Heart right ventricle (tissue), 16 donors: Measurements from ENCODE around the gene KRTAP10-1. TPM values are rescaled to one million over a fixed set of nuclear protein-coding genes. Genes with fewer than 3 reads are reported as not detected.

Source experiments
- ATAC-seq, 8 donors: fragments of 200-7000 bp; cut with Tn5 transposase; one replicate each; pipeline ENCODE4 v1.9.1; 2020; ENCODE audit warnings: mild to moderate bottlenecking in 8 of 8, moderate library complexity in 8 of 8, moderate number of reproducible peaks in 1 of 8
- DNase-seq, 2 donors: peaks; one replicate each; pipeline ENCODE4 v3.0.0-alpha.2; 2020
- H3K27ac ChIP-seq, 10 donors: fragments of 200-600 bp; sonication (generic) in 2 of 10; one replicate each; pipeline versions ENCODE4 v1.5.0 to v1.8.0; 2020 to 2022; ENCODE audit warnings: mild to moderate bottlenecking in 3 of 10
- H3K27me3 ChIP-seq, 7 donors: fragments of 200-600 bp; one replicate each; pipeline ENCODE4 v1.8.0; 2021 to 2022; ENCODE audit warnings: mild to moderate bottlenecking in 2 of 7
- H3K36me3 ChIP-seq, 9 donors: fragments of 200-600 bp; sonication (generic) in 1 of 9; one replicate each; pipeline versions ENCODE4 v1.5.0 to v1.8.0; 2020 to 2022; ENCODE audit warnings: mild to moderate bottlenecking in 2 of 9
- H3K4me1 ChIP-seq, 9 donors: fragments of 200-600 bp; sonication (generic) in 1 of 9; one replicate each; pipeline versions ENCODE4 v1.5.0 to v1.8.0; 2020 to 2022; ENCODE audit warnings: mild to moderate bottlenecking in 4 of 9
- H3K4me3 ChIP-seq, 10 donors: fragments of 200-600 bp; sonication (generic) in 2 of 10; one replicate each; pipeline versions ENCODE4 v1.5.0 to v1.8.0; 2020 to 2022; ENCODE audit warnings: mild to moderate bottlenecking in 7 of 10, moderate library complexity in 2 of 10
- H3K9me3 ChIP-seq, 11 donors: fragments of 200-600 bp in 10 of 11; sonication (generic) in 2 of 11; one replicate each; pipeline versions ENCODE4 v1.5.0 to v1.8.0; 2013 to 2022; ENCODE audit warnings: mild to moderate bottlenecking in 2 of 11, control low read depth in 1 of 11, moderate library complexity in 1 of 11
- CTCF ChIP-seq, 9 donors: fragments of 200-600 bp; sonication (generic) in 2 of 9; IDR thresholded peaks; one replicate each; pipeline versions ENCODE4 v1.5.0 to v1.8.0; 2021 to 2022; ENCODE audit warnings: antibody characterized with exemption in 9 of 9, mild to moderate bottlenecking in 5 of 9, moderate library complexity in 1 of 9
- WGBS, 2 donors: extraction: QIAGEN DNeasy Blood & Tissue Kit; methylation state at CpG; one replicate each; pipeline ENCODE4 v1.1.7; 2013; ENCODE audit warnings: inconsistent platforms in 1 of 2; 5-methylcytosine and 5-hydroxymethylcytosine counted together
- intact Hi-C, 10 donors: fragments of 100-400 bp; cut with DNase I; formaldehyde crosslinking; loops; one replicate each; pipeline versions ENCODE4 v1.11.1 to v1.14.2; 2022
- polyA plus RNA-seq, 2 donors: library from polyadenylated mRNA; stranded (reverse); fragments of 200-250 nt; gene quantifications; one replicate each; pipeline ENCODE4 v1.2.3, GENCODE V29; 2013
- total RNA-seq, 10 donors: library from RNA; stranded (reverse); fragmentation: NEBNext Ultra II Directional in 3 of 10; extraction: Animal tissue kit (Norgen Biotek cat#: 25700) in 3 of 10; gene quantifications; one replicate each; pipeline versions ENCODE4 v1.2.1 to v1.2.4, GENCODE V29; 2021 to 2023
- donor health status: Arrhythmogenic right ventricular cardiomyopathy.
- donor health status: ischemic (EF 13 %, LVEDD 7.1; RV severe dilation, severe dysfunction).
- donor health status: healthy with polysubstance abuse.
- donor health status: DM: no; HTN: yes; CAD: no.
- donor health status: DM: no; HTN: no; CAD: no.
- donor health status: ischemic (EF 25% LVEDD 6.9; RV normal size, moderate dysfunction).
- donor health status: ischemic (EF 25% LVEDD 5.7; RV mildly dilated, moderate dysfunction).
- donor health status: healthy.
- donor health status: DM: yes; HTN: yes; CAD: no.
- donor health status: Ischemic cardiomyopathy.
- donor health status: ischemic (EF 35%, LVEDD 5.7; RV mildly dilated, moderate dysfunction).
- donor health status: nonischemic (EF 11% LVEDD 7.7; RV severe dilation, severe dysfunction).
- donor health status: DM: yes; HTN: yes; CAD: no.
- donor health status: PGD.
- donor health status: ischemic (EF 29% LVEDD 5.4; RV normal size, mild dysfunction).
- donor health status: nonischemic (EF 23%, LVEDD 6.1; RV moderate dilation, normal function).

Gene KRTAP10-1
- total and polyA plus RNA-seq, 12 donors: not detected

GRCh38 chr21:44510508-44511218 is 29.3 kb downstream of the KRTAP10-1 start:
- peaks cover 0 to 47% (median 17%) of the 10 kb centered on the region in 7 donors for H3K27me3 ChIP-seq
- no peaks in the 10 kb centered on the region for H3K36me3 ChIP-seq
- peaks cover 0 to 10% (median 6%) of the 10 kb centered on the region in 9 donors for H3K4me1 ChIP-seq
- H3K4me3 ChIP-seq: peak overlapping the region in 2 of 10 donors; percentile 10 to 23
- peak; percentile 23 to 60 for DNase-seq
- H3K9me3 ChIP-seq: no peaks in the 10 kb centered on the region
- 12 to 13% methylated on average over 36 of the region's 36 CpGs for WGBS, 2 donors
- peak; percentile 14 to 80 (median 65) for ATAC-seq
- no peak overlapping the region for H3K27ac ChIP-seq
- intact Hi-C loops: loop anchor here in 6 of 10 donors (5.0 to 10.0 kb wide), 3 partner anchors 232 to 284 kb away; no protein-coding TSS in a partner anchor
- TF ChIP-seq CTCF (IDR thresholded peaks at IDR 0.05): peak; percentile 45 to 87 (median 74)

GRCh38 chr21:44510109-44510507 is 29.9 kb downstream of the KRTAP10-1 start:
- Histone ChIP-seq H3K4me3 (no peak overlapping the region), H3K4me1 (peaks cover 0 to 10% (median 6%) of the 10 kb centered on the region in 9 donors), H3K9me3 (no peaks in the 10 kb centered on the region), H3K36me3 (no peaks in the 10 kb centered on the region), H3K27ac (no peak overlapping the region), H3K27me3 (peaks cover 0 to 47% (median 17%) of the 10 kb centered on the region in 7 donors)
- intact Hi-C loops: loop anchor here in 6 of 10 donors (5.0 to 10.0 kb wide), 3 partner anchors 232 to 285 kb away; no protein-coding TSS in a partner anchor
- WGBS, 2 donors: 57 to 59% methylated on average over 18 of the region's 18 CpGs
- DNase-seq (peak in 1 of 2 donors; percentile 8), ATAC-seq (peak in 2 of 8 donors; percentile 2 to 5)
- TF ChIP-seq CTCF (IDR thresholded peaks at IDR 0.05): no peak

- Histone ChIP-seq H3K9me3 (no peaks in the 10 kb centered on the region), H3K36me3 (no peaks in the 10 kb centered on the region), H3K27me3 (peaks cover 0 to 49% (median 17%) of the 10 kb centered on the region in 7 donors), H3K4me3 (no peak overlapping the region), H3K27ac (no peak overlapping the region), H3K4me1 (peaks cover 0 to 10% (median 6%) of the 10 kb centered on the region in 9 donors)
- peak; percentile 84 to 97 (median 94) for ATAC-seq
- intact Hi-C loops: loop anchor here in 1 of 10 donors (5.0 kb wide), 1 partner anchor 283 kb away; no protein-coding TSS in a partner anchor
- peak; percentile 17 to 63 (median 39) for TF ChIP-seq CTCF (IDR thresholded peaks at IDR 0.05)
- DNase-seq: peak; percentile 74 to 82
- WGBS, 2 donors: 49 to 61% methylated on average over 12 of the region's 12 CpGs
Measured at GRCh38 chr21:44509539-44509938, 30.5 kb downstream of the KRTAP10-1 start.

GRCh38 chr21:44508711-44509445 is 31.1 kb downstream of the KRTAP10-1 start:
- Histone ChIP-seq H3K27ac (no peak overlapping the region), H3K4me1 (peaks cover 0 to 10% (median 6%) of the 10 kb centered on the region in 9 donors), H3K4me3 (no peak overlapping the region), H3K27me3 (peaks cover 0 to 49% (median 17%) of the 10 kb centered on the region in 7 donors), H3K36me3 (no peaks in the 10 kb centered on the region), H3K9me3 (no peaks in the 10 kb centered on the region)
- intact Hi-C loops: loop anchor here in 1 of 10 donors (5.0 kb wide), 1 partner anchor 283 kb away; no protein-coding TSS in a partner anchor
- ATAC-seq (no peak), DNase-seq (peak in 1 of 2 donors; percentile 1)
- 77 to 83% methylated on average over 30 of the region's 30 CpGs for WGBS, 2 donors
- no peak for TF ChIP-seq CTCF (IDR thresholded peaks at IDR 0.05)
